Thyroid gland (tissue), 4 donors: ENCODE measurements around the gene PPP6C. TPM values are rescaled to one million over a fixed set of nuclear protein-coding genes. Genes with fewer than 3 reads are reported as not detected.
"Not testable (repeated sequence)": the region's sequence is repeated elsewhere in the genome, so short reads cannot be mapped to it uniquely, and the experiment has no call there.

Source experiments
- DNase-seq, 2 donors: peaks; one replicate each; pipeline ENCODE4 v3.0.0-alpha.2; 2019
- H3K27ac ChIP-seq, 3 donors: fragments of 200-600 bp; sonication (generic); 1 replicate in 2 of 3; 2 replicates in 1 of 3; pipeline ENCODE4 v1.5.1; 2016 to 2019; ENCODE audit warnings: mild to moderate bottlenecking in 1 of 3, moderate library complexity in 1 of 3
- H3K27me3 ChIP-seq: fragments of 200-600 bp; sonication (generic); one replicate; pipeline ENCODE4 v1.5.1; 2019
- H3K36me3 ChIP-seq, 2 donors: fragments of 200-600 bp; sonication (generic); one replicate each; pipeline ENCODE4 v1.5.1; 2016 to 2019
- H3K4me1 ChIP-seq, 2 donors: fragments of 200-600 bp; sonication (generic); one replicate each; pipeline ENCODE4 v1.5.1; 2017 to 2019
- H3K4me3 ChIP-seq, 3 donors: fragments of 200-600 bp; sonication (generic); replicated peaks in 1 of 3; 1 replicate in 2 of 3; 2 replicates in 1 of 3; pipeline ENCODE4 v1.5.1; 2016; ENCODE audit warnings: mild to moderate bottlenecking in 1 of 3
- H3K9me3 ChIP-seq: fragments of 200-600 bp; sonication (generic); one replicate; pipeline ENCODE4 v1.5.1; 2017
- POLR2A ChIP-seq, 2 donors: fragments of 450-650 bp; IDR thresholded peaks; one replicate each; pipeline ENCODE4 v1.6.1; 2017; ENCODE audit warnings: antibody characterized with exemption in 2 of 2, mild to moderate bottlenecking in 2 of 2, moderate library complexity in 1 of 2
- WGBS, 2 donors: methylation state at CpG; one replicate each; pipeline ENCODE4 v1.1.5; 2017; 5-methylcytosine and 5-hydroxymethylcytosine counted together
- intact Hi-C: fragments of 100-400 bp; cut with DNase I; formaldehyde crosslinking; loops from one replicate; pipeline ENCODE4 v1.15.1; 2023
- total RNA-seq, 4 donors: library from RNA; depleted of rRNA; stranded (reverse); fragments of >200 nt; gene quantifications; one replicate each; pipeline ENCODE4 v1.2.3, GENCODE V29; 2016
- TF ChIP-seq, protein P1 (sequence below), 6 experiments: fragments of 200-600 bp in 3 of 6; fragments of 450-650 bp in 3 of 6; sonication (generic) in 3 of 6; IDR thresholded peaks; one replicate each; pipeline ENCODE4 v1.5.1; 2016 to 2019; ENCODE audit warnings: antibody characterized with exemption in 6 of 6, mild to moderate bottlenecking in 2 of 6, inconsistent platforms in 1 of 6, moderate library complexity in 1 of 6

The PPP6C gene
- total RNA-seq, 4 donors from 2014 or later, result 41.3 to 63.1 (median 47.8) TPM

DNA sequence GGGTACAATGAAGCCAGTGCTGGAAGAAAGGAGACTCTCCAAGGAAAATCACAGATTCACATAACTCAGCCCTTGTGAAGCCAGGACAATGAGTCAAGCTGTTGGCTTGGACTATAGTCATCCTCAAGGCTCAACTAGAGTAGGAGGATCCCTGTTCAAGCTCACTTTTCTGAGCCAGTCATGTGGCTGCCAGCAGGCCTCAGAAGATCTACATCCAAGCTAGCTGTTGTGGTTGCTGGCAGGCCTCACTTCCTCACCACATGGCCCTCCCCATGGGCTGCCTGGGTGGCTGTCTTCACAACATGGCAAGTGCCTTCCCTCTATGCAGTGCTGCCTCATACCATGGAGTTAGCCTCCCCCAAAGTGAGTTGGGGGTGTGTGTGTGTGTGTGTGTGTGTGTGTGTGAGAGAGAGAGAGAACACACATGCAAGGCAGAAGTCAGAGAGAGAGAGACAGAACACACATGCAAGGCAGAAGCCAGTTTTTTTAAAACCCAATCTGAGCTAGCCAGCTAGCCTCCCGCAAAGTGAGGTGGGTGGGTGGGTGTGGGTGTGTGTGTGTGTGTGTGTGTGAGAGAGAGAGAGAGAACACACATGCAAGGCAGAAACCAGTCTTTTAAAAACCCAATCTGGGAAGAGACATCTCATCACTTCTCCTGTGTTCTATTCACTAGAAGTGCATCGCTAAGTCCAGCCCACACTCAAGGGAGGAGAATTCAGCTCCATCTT is 63.4 kb downstream of the PPP6C start:
- intact Hi-C loops, result no loop called here
- Histone ChIP-seq H3K4me3 (no peak overlapping the region), H3K27ac (peak overlapping the region; percentile 13 to 72 (median 61)), H3K27me3 (no peaks in the 10 kb centered on the region), H3K4me1 (peaks cover 9 to 23% of the 10 kb centered on the region in 2 donors), H3K9me3 (no peaks in the 10 kb centered on the region), H3K36me3 (no peaks in the 10 kb centered on the region)
- whole genome bisulfite sequencing, 2 donors, result 54 to 80% methylated on average over 2 of the region's 2 CpGs
- TF ChIP-seq POLR2A (IDR thresholded peaks at IDR 0.05), result no peak
- TF ChIP-seq, protein P1, sequence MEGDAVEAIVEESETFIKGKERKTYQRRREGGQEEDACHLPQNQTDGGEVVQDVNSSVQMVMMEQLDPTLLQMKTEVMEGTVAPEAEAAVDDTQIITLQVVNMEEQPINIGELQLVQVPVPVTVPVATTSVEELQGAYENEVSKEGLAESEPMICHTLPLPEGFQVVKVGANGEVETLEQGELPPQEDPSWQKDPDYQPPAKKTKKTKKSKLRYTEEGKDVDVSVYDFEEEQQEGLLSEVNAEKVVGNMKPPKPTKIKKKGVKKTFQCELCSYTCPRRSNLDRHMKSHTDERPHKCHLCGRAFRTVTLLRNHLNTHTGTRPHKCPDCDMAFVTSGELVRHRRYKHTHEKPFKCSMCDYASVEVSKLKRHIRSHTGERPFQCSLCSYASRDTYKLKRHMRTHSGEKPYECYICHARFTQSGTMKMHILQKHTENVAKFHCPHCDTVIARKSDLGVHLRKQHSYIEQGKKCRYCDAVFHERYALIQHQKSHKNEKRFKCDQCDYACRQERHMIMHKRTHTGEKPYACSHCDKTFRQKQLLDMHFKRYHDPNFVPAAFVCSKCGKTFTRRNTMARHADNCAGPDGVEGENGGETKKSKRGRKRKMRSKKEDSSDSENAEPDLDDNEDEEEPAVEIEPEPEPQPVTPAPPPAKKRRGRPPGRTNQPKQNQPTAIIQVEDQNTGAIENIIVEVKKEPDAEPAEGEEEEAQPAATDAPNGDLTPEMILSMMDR (IDR thresholded peaks at IDR 0.05), result no peak
- DNase-seq, result peak; percentile 67 to 72

DNA sequence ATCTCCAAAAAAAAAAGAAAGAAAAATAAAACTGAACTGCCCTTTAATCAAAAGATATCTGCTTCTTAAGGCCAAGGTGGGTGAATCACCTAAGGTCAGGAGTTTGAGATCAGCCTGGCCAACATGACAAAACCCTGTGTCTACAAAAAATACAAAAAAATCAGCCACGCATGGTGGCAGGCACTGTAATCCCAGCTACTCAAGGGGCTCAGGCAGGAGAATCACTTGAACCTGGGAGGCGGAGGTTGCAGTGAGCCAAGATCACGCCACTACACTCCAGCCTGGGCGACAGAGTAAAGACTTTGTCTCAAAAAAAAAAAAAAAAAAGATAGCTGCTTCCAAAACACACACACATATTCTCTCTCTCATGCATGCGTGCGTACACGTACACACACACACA is 64.1 kb downstream of the PPP6C start:
- no peaks in the 10 kb centered on the region for H3K36me3 ChIP-seq
- no peaks in the 10 kb centered on the region for H3K9me3 ChIP-seq
- peaks cover 9 to 23% of the 10 kb centered on the region in 2 donors for H3K4me1 ChIP-seq
- intact Hi-C loops, result no loop called here
- H3K27ac ChIP-seq, result peak overlapping the region; percentile 61 to 75 (median 72)
- H3K27me3 ChIP-seq, result no peaks in the 10 kb centered on the region
- DNase-seq, result peak; percentile 68
- 17 to 32% methylated on average over 7 of the region's 7 CpGs for WGBS, 2 donors
- TF ChIP-seq, protein P1 (IDR thresholded peaks at IDR 0.05), result no peak
- no peak for TF ChIP-seq POLR2A (IDR thresholded peaks at IDR 0.05)
- no peak overlapping the region for H3K4me3 ChIP-seq

DNA sequence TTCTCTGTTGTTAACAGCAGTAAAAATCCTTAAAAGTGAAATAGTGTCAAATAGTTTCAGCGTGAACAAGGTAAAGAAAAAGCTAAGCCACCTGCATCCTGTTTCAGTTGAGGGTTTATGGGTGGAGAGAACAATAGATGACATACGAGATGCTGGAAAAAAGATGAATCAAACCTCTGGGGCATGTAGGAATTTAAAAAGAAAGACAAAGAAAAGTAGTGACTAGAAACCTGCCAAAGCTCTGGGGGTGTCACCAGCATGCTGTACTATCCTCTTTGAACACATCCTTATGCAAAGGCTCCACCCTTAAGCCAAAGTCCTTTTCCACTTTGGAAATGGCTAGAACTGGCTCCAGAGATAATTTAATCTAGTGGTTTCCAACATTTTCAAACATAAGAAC is 68.5 kb downstream of the PPP6C start:
- H3K27ac ChIP-seq, result no peak overlapping the region
- H3K36me3 ChIP-seq, result no peaks in the 10 kb centered on the region
- no peak overlapping the region for H3K4me3 ChIP-seq
- intact Hi-C loops, result no loop called here
- WGBS, 2 donors, result 71 to 78% methylated on average over 2 of the region's 2 CpGs
- H3K4me1 ChIP-seq, result peaks cover 9 to 13% of the 10 kb centered on the region in 2 donors
- TF ChIP-seq POLR2A (IDR thresholded peaks at IDR 0.05), result no peak
- TF ChIP-seq, protein P1 (IDR thresholded peaks at IDR 0.05), result no peak
- no peaks in the 10 kb centered on the region for H3K9me3 ChIP-seq
- DNase-seq, result no peak
- H3K27me3 ChIP-seq, result no peaks in the 10 kb centered on the region

DNA sequence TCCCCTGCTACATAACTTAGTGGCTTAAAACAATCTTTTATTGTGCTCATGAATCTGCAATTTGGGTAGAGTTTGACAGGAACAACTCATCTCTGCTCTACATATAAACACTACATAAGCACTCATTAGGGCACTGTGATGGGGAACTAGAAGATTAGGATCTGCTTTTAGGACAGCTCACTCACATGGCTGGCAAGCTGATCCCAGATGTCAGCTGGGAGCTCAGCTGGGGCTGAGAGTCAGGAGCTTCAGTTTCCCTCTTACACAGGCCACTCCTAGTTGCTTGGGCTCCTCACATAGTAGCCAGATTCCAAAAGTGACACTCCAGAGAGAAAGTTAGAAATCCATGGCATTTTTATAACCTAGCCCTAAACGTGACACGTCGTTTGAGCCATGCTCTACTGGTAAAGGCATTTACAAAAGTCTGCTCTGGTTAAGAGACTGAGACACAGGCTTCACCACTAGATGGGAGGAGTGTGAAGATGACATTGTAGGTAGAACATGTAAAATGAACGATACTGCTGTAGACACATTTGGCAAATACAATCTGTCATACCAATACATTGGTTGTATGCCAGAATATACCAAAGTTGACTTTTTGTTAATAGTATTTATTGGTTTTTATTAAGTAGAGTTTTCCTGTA is 69.8 kb downstream of the PPP6C start:
- 60 to 70% methylated on average over 4 of the region's 4 CpGs for WGBS, 2 donors
- no peak for TF ChIP-seq POLR2A (IDR thresholded peaks at IDR 0.05)
- TF ChIP-seq, protein P1 (IDR thresholded peaks at IDR 0.05), result no peak
- no peaks in the 10 kb centered on the region for H3K27me3 ChIP-seq
- no peak for DNase-seq
- no peak overlapping the region for H3K27ac ChIP-seq
- intact Hi-C loops, result no loop called here
- no peaks in the 10 kb centered on the region for H3K36me3 ChIP-seq
- H3K4me3 ChIP-seq, result no peak overlapping the region
- H3K4me1 ChIP-seq, result no peaks in the 10 kb centered on the region
- H3K9me3 ChIP-seq, result no peaks in the 10 kb centered on the region

DNA sequence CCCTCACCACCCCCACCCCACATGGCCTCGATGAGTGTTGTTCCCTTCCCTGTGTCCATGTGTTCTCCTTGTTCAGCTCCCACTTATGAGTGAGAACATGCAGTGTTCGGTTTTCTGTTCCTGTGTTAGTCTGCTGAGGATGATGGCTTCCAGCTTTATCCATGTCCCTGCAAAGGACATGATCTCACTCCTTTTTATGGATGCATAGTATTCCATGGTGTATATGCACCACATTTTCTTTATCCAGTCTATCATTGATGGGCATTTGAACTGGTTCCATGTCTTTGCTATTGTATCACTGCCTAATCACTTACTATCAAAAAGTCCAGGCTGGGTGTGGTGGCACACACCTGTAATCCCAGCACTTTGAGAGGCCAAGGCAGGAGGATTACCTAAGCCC is 70.9 kb downstream of the PPP6C start:
- H3K9me3 ChIP-seq, intact Hi-C loops, H3K27me3 ChIP-seq, H3K27ac ChIP-seq, H3K4me3 ChIP-seq, H3K4me1 ChIP-seq, DNase-seq, H3K36me3 ChIP-seq: not testable (repeated sequence)
- WGBS, 2 donors, result 94 to 96% methylated on average over 2 of the region's 2 CpGs

DNA sequence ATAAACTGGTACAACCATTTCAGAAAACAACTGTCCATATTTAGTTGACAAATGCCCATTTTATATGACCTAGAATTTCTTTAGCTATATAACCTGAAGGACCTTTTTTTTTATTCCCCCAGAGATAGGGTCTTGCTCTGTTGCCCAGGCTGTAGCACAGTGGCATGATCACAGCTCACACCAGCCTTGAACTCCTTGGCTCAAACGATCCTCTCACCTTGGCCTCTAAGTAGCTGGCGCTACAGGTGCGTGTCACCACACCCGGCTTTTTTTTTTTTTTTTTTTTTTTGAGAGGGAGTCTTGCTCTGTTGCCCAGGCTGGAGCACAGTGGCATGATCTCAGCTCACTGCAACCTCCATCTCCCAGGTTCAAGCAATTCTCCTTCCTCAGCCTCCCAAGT is 75.1 kb downstream of the PPP6C start:
- H3K9me3 ChIP-seq, H3K36me3 ChIP-seq, H3K4me3 ChIP-seq, H3K4me1 ChIP-seq, DNase-seq, H3K27ac ChIP-seq, intact Hi-C loops, H3K27me3 ChIP-seq: not testable (repeated sequence)
- WGBS, 2 donors, result 98 to 99% methylated on average over 4 of the region's 4 CpGs
